K562 (cell line): ENCODE results near the gene C7. TPM values are rescaled to one million over a fixed set of nuclear protein-coding genes. Genes with fewer than 3 reads are reported as not detected.

Experiments
- ATAC-seq: fragments of 200-7000 bp; cut with Tn5 transposase; 3 replicates; pipeline ENCODE4 v1.9.1; 2020; ENCODE audit warnings: moderate library complexity
- BruUV-seq: library from RNA; stranded (reverse); fragments of 400-500 nt; replicated peaks from 2 replicates; lab custom pipeline; 2021; lab: Mats Ljungman, UMichigan
- CTCF ChIA-PET: fragments of 300-600 bp; formaldehyde crosslinking; extraction: SDS; loops from one replicate; lab custom pipeline; 2021; ENCODE audit warnings: low intra/inter-chr PET ratio; lab: Yijun Ruan, JAX
- POLR2A ChIA-PET: fragments of 300-600, 350-650 bp; sonication (Branson Sonifier 250); formaldehyde crosslinking; extraction: SDS; loops from one replicate; lab custom pipeline; 2021; ENCODE audit warnings: antibody characterized with exemption, inconsistent platforms; lab: Yijun Ruan, JAX
- DNase-seq, 4 experiments: peaks; one replicate each; pipeline versions ENCODE4 v3.0.0 to v3.0.0-alpha.2; 2011 to 2018; ENCODE audit warnings: low spot score in 3 of 4, mixed read lengths in 3 of 4; ENCODE audit errors: extremely low read depth in 1 of 4
- FAIRE-seq: peaks from 2 replicates; lab custom pipeline; 2011; peaks lifted over from hg19 to GRCh38; lab: Jason Lieb, UNC
- H2AFZ ChIP-seq: 2 replicates; pipeline ENCODE4 v1.6.0; 2011; ENCODE audit warnings: low read depth, low read length, control low read depth, inconsistent platforms
- H3K27ac ChIP-seq: fragments of 200-600 bp; 3 replicates; pipeline ENCODE4 v1.8.0; 2011; ENCODE audit warnings: low read depth, mild to moderate bottlenecking, control low read depth, inconsistent platforms, low read length, moderate library complexity, mixed read lengths; ENCODE audit errors: extremely low read depth
- H3K27me3 ChIP-seq, 2 experiments: fragments of 300-600 bp in 1 of 2; 2 replicates in 1 of 2; 3 replicates in 1 of 2; pipeline versions ENCODE4 v1.6.0 to v1.8.0; 2011; ENCODE audit warnings: inconsistent platforms in 2 of 2, low read length in 2 of 2, mild to moderate bottlenecking in 1 of 2, mixed read lengths in 1 of 2, moderate library complexity in 1 of 2; ENCODE audit not compliant: control insufficient read depth in 2 of 2, insufficient read depth in 2 of 2
- H3K36me3 ChIP-seq: fragments of 300-600 bp; 3 replicates; pipeline ENCODE4 v1.8.0; 2011; ENCODE audit warnings: mild to moderate bottlenecking, low read length, inconsistent platforms; ENCODE audit not compliant: control insufficient read depth, insufficient read depth
- H3K4me1 ChIP-seq, 2 experiments: fragments of 200-600 bp in 1 of 2; replicated peaks in 1 of 2; 2 replicates in 1 of 2; 3 replicates in 1 of 2; pipeline versions ENCODE4 v1.5.1 to v1.8.0; 2011; ENCODE audit warnings: inconsistent platforms in 2 of 2, low read length in 2 of 2, mild to moderate bottlenecking in 1 of 2, mixed read lengths in 1 of 2, moderate library complexity in 1 of 2; ENCODE audit not compliant: control insufficient read depth in 2 of 2, insufficient read depth in 2 of 2
- H3K4me2 ChIP-seq: 2 replicates; pipeline ENCODE4 v1.6.1; 2011; ENCODE audit warnings: low read length, control low read depth, inconsistent platforms, mixed read lengths; ENCODE audit not compliant: insufficient read depth
- H3K4me3 ChIP-seq: fragments of 200-600 bp; sonication (generic), shearing (Covaris generic); 2 replicates; pipeline ENCODE4 v1.5.1; 2016; ENCODE audit warnings: control low read depth, inconsistent platforms
- H3K79me2 ChIP-seq: fragments of 200-600 bp; 3 replicates; pipeline ENCODE4 v1.8.0; 2011; ENCODE audit warnings: low read length, inconsistent platforms; ENCODE audit not compliant: control insufficient read depth, insufficient read depth
- H3K9ac ChIP-seq, 2 experiments: 2 replicates each; pipeline versions ENCODE4 v1.6.0 to v1.6.1; 2011; ENCODE audit warnings: low read depth in 2 of 2, low read length in 2 of 2, control low read depth in 1 of 2, inconsistent platforms in 1 of 2, mild to moderate bottlenecking in 1 of 2, mixed read lengths in 1 of 2; ENCODE audit not compliant: insufficient read depth in 1 of 2
- H3K9me1 ChIP-seq: one replicate; pipeline ENCODE4 v1.6.0; 2011; ENCODE audit warnings: inconsistent platforms, mild to moderate bottlenecking, low read length, moderate library complexity; ENCODE audit not compliant: control insufficient read depth, insufficient read depth
- H3K9me3 ChIP-seq: replicated peaks from 2 replicates; pipeline ENCODE4 v1.5.1; 2011; ENCODE audit warnings: low read depth, low read length, inconsistent platforms; ENCODE audit not compliant: control insufficient read depth, insufficient read depth
- H4K20me1 ChIP-seq: replicated peaks from 2 replicates; pipeline ENCODE4 v1.6.1; 2011; ENCODE audit warnings: low read length, inconsistent platforms, mixed read lengths; ENCODE audit not compliant: control insufficient read depth, insufficient read depth
- AFF1 ChIP-seq, 2 experiments: fragments of 450-650 bp; IDR thresholded peaks; 2 replicates each; pipeline ENCODE4 v1.6.1; 2018; ENCODE audit warnings: mild to moderate bottlenecking in 2 of 2, low read depth in 1 of 2; ENCODE audit not compliant: partially characterized antibody in 2 of 2
- ILF3 ChIP-seq: fragments of 450-650 bp; IDR thresholded peaks from 2 replicates; pipeline ENCODE4 v1.6.1; 2018; ENCODE audit warnings: antibody characterized with exemption, mild to moderate bottlenecking, moderate library complexity, borderline replicate concordance
- MECOM ChIP-seq: fragments of 250-450 bp; sonication (Bioruptor Pico); IDR thresholded peaks from 2 replicates; pipeline ENCODE4 v1.8.0; 2022; ENCODE audit warnings: inconsistent platforms
- ZNF407 ChIP-seq: fragments of 450-650 bp; IDR thresholded peaks from 2 replicates; pipeline ENCODE4 v1.6.1; 2016; ENCODE audit warnings: low read depth
- WGBS: fragments of 100-300 bp; shearing (Covaris generic); methylation state at CpG from one replicate; pipeline ENCODE4 v1.1.6; 2016; ENCODE audit warnings: low coverage, mixed read lengths; ENCODE audit not compliant: insufficient coverage; ENCODE audit errors: missing lambda C conversion rate; 5-methylcytosine and 5-hydroxymethylcytosine counted together
- in situ Hi-C: fragments of 300-500 bp; cut with MboI; formaldehyde crosslinking; loops from 4 replicates; pipeline ENCODE4 v1.15.0; 2018; ENCODE audit warnings: inconsistent platforms, mixed read lengths
- intact Hi-C: fragments of 100-400 bp; cut with micrococcal nuclease; formaldehyde crosslinking; loops from 2 replicates; pipeline ENCODE4 v1.14.2; 2022
- polyA plus RNA-seq, 8 experiments: library from polyadenylated mRNA; depleted of rRNA in 4 of 8; stranded (reverse) in 5 of 8; unstranded in 3 of 8; fragments of >200 nt; fragmentation: Nextera tagmentation in 2 of 8; fragmentation: Illumina TruSeq in 1 of 8; extraction: Ambion mirVana in 2 of 8; extraction: Trizol in 1 of 8; gene quantifications; 2 replicates each; pipeline versions ENCODE4 v1.2.1 to v1.2.3, GENCODE V29; 2011 to 2014; ENCODE audit warnings: inconsistent platforms in 1 of 8, missing spikeins in 1 of 8
- total RNA-seq, 7 experiments: library from RNA; depleted of rRNA in 6 of 7; stranded (reverse); fragments of >200 nt in 6 of 7; fragmentation: Illumina TruSeq in 2 of 7; extraction: Trizol in 2 of 7; gene quantifications; 2 replicates each; pipeline versions ENCODE4 v1.2.1 to v1.2.3, GENCODE V29; 2011 to 2021; ENCODE audit warnings: low replicate concordance in 1 of 7

C7 gene
- total and polyA plus RNA-seq, 9 of the 15 experiments (the other 6 are each of a cell fraction or from before 2014, with no cell fraction given): 0.82 TPM; not detected in 8

- no peak for TF ChIP-seq ZNF407
These were observed 89.8 kb downstream of the C7 start (continued) for GRCh38 chr5:40999142-40999541.

GRCh38 chr5:40999966-41000365 is 90.7 kb downstream of the C7 start:
- ChIA-PET POLR2A (no interaction called here), CTCF (no interaction called here)
- Histone ChIP-seq H4K20me1 (no peaks in the 10 kb centered on the region), H3K4me3 (no peak overlapping the region), H3K9ac (no peak overlapping the region), H3K27me3 (peaks cover under 1 to 4% of the 10 kb centered on the region in 2 experiments; a peak in 3 of 5 replicates), H3K36me3 (no peaks in the 10 kb centered on the region), H2AFZ (no peak overlapping the region), H3K9me1 (no peaks in the 10 kb centered on the region), H3K79me2 (no peaks in the 10 kb centered on the region), H3K9me3 (no peaks in the 10 kb centered on the region), H3K4me1 (no peaks in the 10 kb centered on the region), H3K27ac (no peak overlapping the region), H3K4me2 (no peak overlapping the region)
- TF ChIP-seq AFF1 (IDR thresholded peaks at IDR 0.05; ENCODE audit: low read depth in 1 of 2, partially characterized antibody in 2 of 2) (no peak), MECOM (CRISPR knock-in tag) (no peak), ILF3 (no peak)
- BruUV-seq: no TSS peak
- intact Hi-C loops: no loop called here
- DNase-seq: no peak
- WGBS: 0% methylated on average over 4 of the region's 4 CpGs
- in situ Hi-C loops: no loop called here
- ATAC-seq: no peak
- FAIRE-seq: no peak
